Mucosa of descending colon (tissue), 3 donors: Measurements from ENCODE around the gene CAND1. TPM values are rescaled to one million over a fixed set of nuclear protein-coding genes. Genes with fewer than 3 reads are reported as not detected.
"Not testable (repeated sequence)": the region's sequence is repeated elsewhere in the genome, so short reads cannot be mapped to it uniquely, and the experiment has no call there.

Experiments used
- ATAC-seq: fragments of 200-7000 bp; cut with Tn5 transposase; one replicate; pipeline ENCODE4 v1.9.1; 2020; ENCODE audit warnings: mild to moderate bottlenecking, moderate library complexity
- DNase-seq, 3 donors: peaks; one replicate each; pipeline ENCODE4 v3.0.0-alpha.2; 2020
- H3K36me3 ChIP-seq: fragments of 200-600 bp; one replicate; pipeline ENCODE4 v1.8.0; 2021; ENCODE audit warnings: low read depth, mild to moderate bottlenecking
- H3K4me1 ChIP-seq: fragments of 200-600 bp; one replicate; pipeline ENCODE4 v1.8.0; 2021; ENCODE audit warnings: low read depth, mild to moderate bottlenecking
- H3K4me3 ChIP-seq: fragments of 200-600 bp; one replicate; pipeline ENCODE4 v1.8.0; 2021; ENCODE audit warnings: mild to moderate bottlenecking
- H3K9me3 ChIP-seq: fragments of 200-600 bp; one replicate; pipeline ENCODE4 v1.8.0; 2021; ENCODE audit warnings: mild to moderate bottlenecking
- CTCF ChIP-seq: fragments of 200-600 bp; IDR thresholded peaks from one replicate; pipeline ENCODE4 v1.8.0; 2022; ENCODE audit warnings: antibody characterized with exemption, mild to moderate bottlenecking
- intact Hi-C, 2 donors: fragments of 100-400 bp; cut with DNase I in 1 of 2; cut with micrococcal nuclease in 1 of 2; formaldehyde crosslinking; loops; one replicate each; pipeline versions ENCODE4 v1.11.0 to v1.11.1; 2022; cut with DNase I, micrococcal nuclease
- total RNA-seq, 3 donors: library from RNA; stranded (reverse); fragmentation: NEBNext Ultra II Directional in 2 of 3; extraction: Animal tissue kit (Norgen Biotek cat#: 25700) in 2 of 3; gene quantifications; one replicate each; pipeline versions ENCODE4 v1.2.1 to v1.2.4, GENCODE V29; 2021 to 2023
- donor health status: DM: no; HTN: no; CAD: no; lungs with moderate emphysema.
- donor health status: DM: no; HTN: no; CAD: no.
- donor health status: DM: no; HTN: yes; CAD: no.

CAND1 gene
- total RNA-seq, 3 donors from 2014 or later = 95.1 to 114 (median 101) TPM

GRCh38 chr12:67327466-67327865 is 58.3 kb downstream of the CAND1 start:
- no peaks in the 10 kb centered on the region for H3K9me3 ChIP-seq
- H3K4me1 ChIP-seq = no peaks in the 10 kb centered on the region
- DNase-seq (no peak), ATAC-seq (no peak)
- intact Hi-C loops = no loop called here
- no peak for TF ChIP-seq CTCF
- H3K4me3 ChIP-seq = no peak overlapping the region
- H3K36me3 ChIP-seq = no peaks in the 10 kb centered on the region

GRCh38 chr12:67331123-67331522 is 62.0 kb downstream of the CAND1 start:
- Histone ChIP-seq H3K9me3 (no peaks in the 10 kb centered on the region), H3K4me3 (no peak overlapping the region), H3K4me1 (no peaks in the 10 kb centered on the region), H3K36me3 (no peaks in the 10 kb centered on the region)
- no peak for TF ChIP-seq CTCF
- intact Hi-C loops = no loop called here
- DNase-seq (no peak), ATAC-seq (no peak)

- ATAC-seq (no peak), DNase-seq (no peak)
- no peak overlapping the region for H3K4me3 ChIP-seq
- H3K9me3 ChIP-seq = no peaks in the 10 kb centered on the region
- no peak for TF ChIP-seq CTCF
- H3K4me1 ChIP-seq = no peaks in the 10 kb centered on the region
- H3K36me3 ChIP-seq = no peaks in the 10 kb centered on the region
- intact Hi-C loops = no loop called here
Measured at GRCh38 chr12:67331828-67332227, 62.7 kb downstream of the CAND1 start.

- Histone ChIP-seq H3K9me3 (peaks cover 10% of the 10 kb centered on the region), H3K36me3 (no peaks in the 10 kb centered on the region), H3K4me3 (no peak overlapping the region), H3K4me1 (no peaks in the 10 kb centered on the region)
- intact Hi-C loops = no loop called here
- DNase-seq (no peak), ATAC-seq (no peak)
- TF ChIP-seq CTCF = no peak
Measured at GRCh38 chr12:67333649-67334048, 64.5 kb downstream of the CAND1 start.

GRCh38 chr12:67338426-67338825 is 69.3 kb downstream of the CAND1 start:
- no peak for DNase-seq
- ATAC-seq = no peak
- H3K9me3 ChIP-seq = peaks cover 16% of the 10 kb centered on the region
- no peak overlapping the region for H3K4me3 ChIP-seq
- TF ChIP-seq CTCF = no peak
- H3K4me1 ChIP-seq = no peaks in the 10 kb centered on the region
- H3K36me3 ChIP-seq = no peaks in the 10 kb centered on the region
- intact Hi-C loops = no loop called here

- no peak for ATAC-seq
- DNase-seq = no peak
- no peaks in the 10 kb centered on the region for H3K4me1 ChIP-seq
Measured at GRCh38 chr12:67339530-67339929, 70.4 kb downstream of the CAND1 start.

GRCh38 chr12:67341086-67341485 is 71.9 kb downstream of the CAND1 start:
- intact Hi-C loops, H3K36me3 ChIP-seq, H3K4me3 ChIP-seq, ATAC-seq, H3K4me1 ChIP-seq, DNase-seq: not testable (repeated sequence)
- H3K9me3 ChIP-seq = peaks cover 16% of the 10 kb centered on the region

More at GRCh38 chr12:67339530-67339929, 70.4 kb downstream of the CAND1 start:
- H3K9me3 ChIP-seq = peaks cover 16% of the 10 kb centered on the region
- intact Hi-C loops = no loop called here
- no peak for TF ChIP-seq CTCF
- H3K4me3 ChIP-seq = no peak overlapping the region
- H3K36me3 ChIP-seq = no peaks in the 10 kb centered on the region
